Loucy (cell line): ENCODE results near the gene ZNF774.

ENCODE experiments used
- H2AFZ ChIP-seq: fragments of 200-600 bp; sonication (generic); 2 replicates; pipeline ENCODE4 v1.6.0; 2016; ENCODE audit warnings: antibody characterized with exemption, mild to moderate bottlenecking, low read length, moderate library complexity
- H3F3A ChIP-seq: fragments of 200-600 bp; 2 replicates; pipeline ENCODE4 v1.6.0; 2016; ENCODE audit warnings: antibody characterized with exemption, low read depth, mild to moderate bottlenecking
- H3K27me3 ChIP-seq: fragments of 200-600 bp; sonication (generic); 2 replicates; pipeline ENCODE4 v1.6.1; 2014; ENCODE audit warnings: low read length, mild to moderate bottlenecking; ENCODE audit not compliant: insufficient read depth, poor library complexity, severe bottlenecking
- H3K36me3 ChIP-seq: fragments of 200-600 bp; sonication (generic); 2 replicates; pipeline ENCODE4 v1.6.1; 2016; ENCODE audit warnings: low read length; ENCODE audit not compliant: insufficient read depth
- H3K4me1 ChIP-seq: fragments of 200-600 bp; sonication (generic); 2 replicates; pipeline ENCODE4 v1.5.1; 2014; ENCODE audit warnings: low read length, mild to moderate bottlenecking; ENCODE audit not compliant: insufficient read depth, poor library complexity, severe bottlenecking
- H3K4me2 ChIP-seq: fragments of 200-600 bp; sonication (generic); 2 replicates; pipeline ENCODE4 v1.6.0; 2014; ENCODE audit warnings: antibody characterized with exemption, low read length, low read depth, mild to moderate bottlenecking; ENCODE audit not compliant: poor library complexity, severe bottlenecking
- H3K4me3 ChIP-seq: fragments of 200-600 bp; sonication (generic); 2 replicates; pipeline ENCODE4 v1.5.1; 2014; ENCODE audit warnings: low read length, mild to moderate bottlenecking, mixed read lengths; ENCODE audit not compliant: poor library complexity, severe bottlenecking
- H3K79me2 ChIP-seq: fragments of 200-600 bp; sonication (generic); 2 replicates; pipeline ENCODE4 v1.6.1; 2014; ENCODE audit warnings: low read length; ENCODE audit not compliant: insufficient read depth
- H3K9ac ChIP-seq: fragments of 200-600 bp; sonication (generic); 2 replicates; pipeline ENCODE4 v1.6.0; 2014; ENCODE audit warnings: mild to moderate bottlenecking, low read depth, low read length, moderate library complexity; ENCODE audit not compliant: poor library complexity, severe bottlenecking
- H3K9me2 ChIP-seq: fragments of 200-600 bp; sonication (generic); replicated peaks from 2 replicates; pipeline ENCODE4 v1.6.1; 2016; ENCODE audit warnings: low read depth, low read length, mixed read lengths
- H3K9me3 ChIP-seq: fragments of 200-600 bp; sonication (generic); 2 replicates; pipeline ENCODE4 v1.6.1; 2014; ENCODE audit warnings: mild to moderate bottlenecking, antibody characterized with exemption, low read length, low read depth; ENCODE audit not compliant: insufficient read depth
- H4K20me1 ChIP-seq: fragments of 200-600 bp; sonication (generic); 2 replicates; pipeline ENCODE4 v1.6.0; 2014; ENCODE audit warnings: antibody characterized with exemption, low read length, mild to moderate bottlenecking; ENCODE audit not compliant: insufficient read depth, poor library complexity, severe bottlenecking
- CTCF ChIP-seq: fragments of 200-600 bp; sonication (generic); conservative IDR thresholded peaks from 2 replicates; pipeline ENCODE4 v1.5.1; 2014; ENCODE audit warnings: mild to moderate bottlenecking, antibody characterized with exemption, low read length
- EZH2phosphoT487 ChIP-seq: fragments of 200-600 bp; IDR thresholded peaks from 2 replicates; pipeline ENCODE4 v1.6.1; 2018; ENCODE audit warnings: antibody characterized with exemption, mild to moderate bottlenecking, moderate library complexity, borderline replicate concordance

ZNF774 gene

GRCh38 chr15:90382320-90382719 lies 30.2 kb downstream of the ZNF774 start:
- no peaks in the 10 kb centered on the region for H3K9me2 ChIP-seq
- H3K79me2 ChIP-seq, result no peaks in the 10 kb centered on the region
- H3F3A ChIP-seq, result 0 out of 2 replicates have a peak, but pooled peaks cover 10% of the 10 kb centered on the region
- H3K9me3 ChIP-seq, result peaks cover 10% of the 10 kb centered on the region
- no peak overlapping the region for H2AFZ ChIP-seq
- no peak for TF ChIP-seq EZH2phosphoT487
- no peak for TF ChIP-seq CTCF
- no peaks in the 10 kb centered on the region for H3K27me3 ChIP-seq
- H3K36me3 ChIP-seq, result no peaks in the 10 kb centered on the region
- H3K4me2 ChIP-seq, result peak overlapping the region; percentile 56
- H4K20me1 ChIP-seq, result no peaks in the 10 kb centered on the region
- H3K9ac ChIP-seq, result peak overlapping the region; percentile 26
- no peak overlapping the region for H3K4me3 ChIP-seq
- H3K4me1 ChIP-seq, result peaks cover 24% of the 10 kb centered on the region

GRCh38 chr15:90386221-90386620 lies 34.1 kb downstream of the ZNF774 start:
- H4K20me1 ChIP-seq, result peaks cover 11% of the 10 kb centered on the region
- H3K4me3 ChIP-seq, result no peak overlapping the region
- no peaks in the 10 kb centered on the region for H3K27me3 ChIP-seq
- no peak overlapping the region for H3K9ac ChIP-seq
- H3K36me3 ChIP-seq, result no peaks in the 10 kb centered on the region; the same call in 1 of the 2 replicates
- no peaks in the 10 kb centered on the region for H3K9me2 ChIP-seq
- 0 out of 2 replicates have a peak, but pooled peaks cover 10% of the 10 kb centered on the region for H3F3A ChIP-seq
- no peak overlapping the region for H3K4me2 ChIP-seq
- peaks cover 28% of the 10 kb centered on the region for H3K79me2 ChIP-seq
- no peaks in the 10 kb centered on the region for H3K9me3 ChIP-seq
- no peak for TF ChIP-seq EZH2phosphoT487
- H3K4me1 ChIP-seq, result peaks cover 37% of the 10 kb centered on the region
- no peak overlapping the region for H2AFZ ChIP-seq

- TF ChIP-seq CTCF (no peak), EZH2phosphoT487 (no peak)
- 0 out of 2 replicates have a peak, but pooled peaks cover under 1% of the 10 kb centered on the region for H3F3A ChIP-seq
- H4K20me1 ChIP-seq, result peaks cover 11% of the 10 kb centered on the region
- H3K4me1 ChIP-seq, result peaks cover 35% of the 10 kb centered on the region
- no peaks in the 10 kb centered on the region for H3K9me3 ChIP-seq
- no peaks in the 10 kb centered on the region for H3K9me2 ChIP-seq
- H3K4me3 ChIP-seq, result peak within 1 kb of the TSS; percentile 82
- H3K4me2 ChIP-seq, result peak within 1 kb of the TSS; percentile 76
- H3K27me3 ChIP-seq, result no peaks in the 10 kb centered on the region
- peak within 1 kb of the TSS; percentile 76 for H2AFZ ChIP-seq
- no peaks in the 10 kb centered on the region; the same call in 1 of the 2 replicates for H3K36me3 ChIP-seq
- H3K9ac ChIP-seq, result peak within 1 kb of the TSS; percentile 72
- H3K79me2 ChIP-seq, result peaks cover 44% of the 10 kb centered on the region
Observed at GRCh38 chr15:90387534-90388461, 35.7 kb downstream of the ZNF774 start, which contains the start of gene IQGAP1. Gene IQGAP1, plus strand, starts transcription at chr15:90388242. Its CDS starts 100 bp downstream, at chr15:90388342.
